HepG2 (cell line): ENCODE results near the gene VARS1. TPM values are rescaled to one million over a fixed set of nuclear protein-coding genes. Genes with fewer than 3 reads are reported as not detected.
A peak's percentile ranks its signal among the peaks of the same experiment; 100 is the strongest.

ENCODE experiments used
- BRCA1 ChIP-seq: sonication (generic); formaldehyde crosslinking; IDR thresholded peaks from 2 replicates; pipeline ENCODE4 v1.4.0; 2020; ENCODE audit warnings: missing genetic modification reagents
- CCAR2 ChIP-seq: fragments of 200-400 bp; formaldehyde crosslinking; optimal IDR thresholded peaks from 2 replicates; pipeline ENCODE3; 2018; ENCODE audit warnings: low read depth, mild to moderate bottlenecking, low read length, moderate library complexity
- DPF2 ChIP-seq: sonication (generic); formaldehyde crosslinking; IDR thresholded peaks from 2 replicates; pipeline ENCODE4 v1.4.0; 2020; ENCODE audit warnings: mild to moderate bottlenecking, low read depth, missing genetic modification reagents, borderline replicate concordance
- ETV5 ChIP-seq: IDR thresholded peaks from 2 replicates; pipeline ENCODE4 v1.6.1; 2018; ENCODE audit warnings: missing biosample characterization, missing genetic modification reagents, inconsistent platforms, borderline replicate concordance
- GABPA ChIP-seq, 2 experiments: IDR thresholded peaks; 2 replicates each; pipeline ENCODE4 v1.6.1; 2011 to 2016; ENCODE audit warnings: low read depth in 2 of 2, low read length in 1 of 2, missing biosample characterization in 1 of 2, missing genetic modification characterization in 1 of 2
- GATAD2A ChIP-seq: IDR thresholded peaks from 2 replicates; pipeline ENCODE4 v1.6.1; 2016
- RFX1 ChIP-seq: fragments of 450-650 bp; IDR thresholded peaks from 2 replicates; pipeline ENCODE4 v1.6.1; 2017
- SALL1 ChIP-seq: sonication (generic); formaldehyde crosslinking; IDR thresholded peaks from 2 replicates; pipeline ENCODE4 v1.8.0; 2022; ENCODE audit warnings: mild to moderate bottlenecking, missing genetic modification reagents
- SMARCC2 ChIP-seq: fragments of 450-650 bp; IDR thresholded peaks from 2 replicates; pipeline ENCODE4 v1.6.1; 2017; ENCODE audit warnings: antibody characterized with exemption, mild to moderate bottlenecking
- polyA plus RNA-seq, 8 experiments: library from polyadenylated mRNA; depleted of rRNA in 3 of 8; stranded (reverse) in 7 of 8; unstranded in 1 of 8; fragments of >200 nt; fragmentation: Illumina TruSeq in 4 of 8; extraction: Trizol in 4 of 8; gene quantifications; 2 replicates each; pipeline versions ENCODE4 v1.2.1 to v1.2.3, GENCODE V29; 2011 to 2016; ENCODE audit warnings: low read depth in 4 of 8, missing spikeins in 1 of 8, mixed read lengths in 1 of 8; ENCODE audit not compliant: insufficient read depth in 1 of 8
- total RNA-seq, 5 experiments: library from RNA; depleted of rRNA; stranded (reverse); fragments of >200 nt; fragmentation: Illumina TruSeq; extraction: Trizol; gene quantifications; 2 replicates each; pipeline ENCODE4 v1.2.3, GENCODE V29; 2016; ENCODE audit warnings: low read depth in 1 of 5
- TF ChIP-seq, protein P1 (sequence below): fragments of 450-650 bp; IDR thresholded peaks from 2 replicates; pipeline ENCODE4 v1.6.1; 2017
- TF ChIP-seq, protein P2 (sequence below): sonication (generic); formaldehyde crosslinking; IDR thresholded peaks from 2 replicates; pipeline ENCODE4 v1.8.1; 2023; ENCODE audit warnings: mild to moderate bottlenecking, missing genetic modification reagents
- TF ChIP-seq, protein P3 (sequence below): sonication (generic); formaldehyde crosslinking; IDR thresholded peaks from 2 replicates; pipeline ENCODE4 v1.8.1; 2023; ENCODE audit warnings: mild to moderate bottlenecking, inconsistent platforms, moderate library complexity, missing genetic modification reagents, borderline replicate concordance
- TF ChIP-seq, protein P4 (sequence below): sonication (generic); formaldehyde crosslinking; IDR thresholded peaks from 2 replicates; pipeline ENCODE4 v1.4.0; 2020; ENCODE audit warnings: missing genetic modification reagents
- TF ChIP-seq, protein P5 (sequence below): sonication (generic); formaldehyde crosslinking; IDR thresholded peaks from 2 replicates; pipeline ENCODE4 v1.4.0; 2020; ENCODE audit warnings: missing genetic modification reagents, mild to moderate bottlenecking, borderline replicate concordance
- TF ChIP-seq, protein P6 (sequence below): sonication (generic); formaldehyde crosslinking; IDR thresholded peaks from 2 replicates; pipeline ENCODE4 v1.5.1; 2020; ENCODE audit warnings: mild to moderate bottlenecking, missing genetic modification reagents, borderline replicate concordance

VARS1 gene
- total and polyA plus RNA-seq, 2 of the 13 experiments (the other 11 are each of a cell fraction or from before 2014, with no cell fraction given): 14.7 to 56.1 TPM

DNA sequence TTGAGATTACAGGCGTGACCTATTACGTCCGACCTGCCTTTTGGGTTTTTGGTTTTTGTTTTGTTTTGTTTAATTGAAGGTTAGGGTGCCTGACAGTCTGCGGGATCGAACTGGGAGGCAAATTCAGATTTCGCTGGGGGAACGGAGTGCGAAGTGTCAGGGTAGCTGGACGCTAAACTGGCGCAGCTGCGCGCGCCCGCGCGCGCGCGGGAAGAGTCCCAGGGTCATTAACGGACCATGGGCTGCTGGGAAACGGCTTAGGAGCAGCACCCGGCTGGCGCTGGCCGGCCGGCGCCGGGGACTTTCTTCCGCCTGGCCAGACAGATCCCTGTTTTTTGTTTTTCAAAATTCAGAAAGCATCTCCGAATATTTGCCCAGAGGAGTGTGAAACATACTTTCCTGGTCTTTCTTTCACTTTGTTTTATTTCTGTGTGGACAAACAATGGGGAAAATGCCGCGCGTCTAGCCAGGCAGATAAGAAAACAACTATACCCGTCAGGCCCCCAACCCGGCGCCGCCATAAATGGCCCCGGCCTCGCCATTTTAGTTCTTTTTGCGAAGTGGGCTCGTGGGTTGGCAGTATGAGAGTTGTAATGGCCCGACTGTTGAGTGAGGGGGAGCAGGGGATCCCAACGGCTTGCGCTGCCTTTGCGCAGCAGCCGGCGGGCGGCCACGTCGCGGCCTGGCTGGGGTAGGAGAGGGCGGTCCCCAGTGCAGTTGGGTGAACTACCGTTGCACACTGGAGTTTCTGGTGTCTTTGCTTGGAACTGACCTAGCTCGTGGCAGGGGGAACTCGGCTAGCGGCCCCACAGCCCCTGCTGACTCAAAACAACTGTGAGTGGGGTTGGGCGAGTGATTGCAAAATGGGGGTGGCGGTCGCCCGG is 39.1 kb upstream of the VARS1 start (continued):
- TF ChIP-seq DPF2 (CRISPR knock-in tag) (no peak), RFX1 (no peak), GATAD2A (CRISPR knock-in tag) (peak; percentile 38), ETV5 (CRISPR knock-in tag) (peak; percentile 27; the same call in 1 of the 2 replicates), SMARCC2 (no peak), BRCA1 (CRISPR knock-in tag) (peak; percentile 60), SALL1 (CRISPR knock-in tag) (peak; percentile 63; the same call in 1 of the 2 replicates), CCAR2 (no peak), GABPA (IDR thresholded peaks at IDR 0.05; ENCODE audit: low read depth, low read length) (no peak), GABPA (CRISPR knock-in tag; IDR thresholded peaks at IDR 0.05; ENCODE audit: low read depth) (no peak; the same call in 1 of the 2 replicates)
- TF ChIP-seq, protein P1, sequence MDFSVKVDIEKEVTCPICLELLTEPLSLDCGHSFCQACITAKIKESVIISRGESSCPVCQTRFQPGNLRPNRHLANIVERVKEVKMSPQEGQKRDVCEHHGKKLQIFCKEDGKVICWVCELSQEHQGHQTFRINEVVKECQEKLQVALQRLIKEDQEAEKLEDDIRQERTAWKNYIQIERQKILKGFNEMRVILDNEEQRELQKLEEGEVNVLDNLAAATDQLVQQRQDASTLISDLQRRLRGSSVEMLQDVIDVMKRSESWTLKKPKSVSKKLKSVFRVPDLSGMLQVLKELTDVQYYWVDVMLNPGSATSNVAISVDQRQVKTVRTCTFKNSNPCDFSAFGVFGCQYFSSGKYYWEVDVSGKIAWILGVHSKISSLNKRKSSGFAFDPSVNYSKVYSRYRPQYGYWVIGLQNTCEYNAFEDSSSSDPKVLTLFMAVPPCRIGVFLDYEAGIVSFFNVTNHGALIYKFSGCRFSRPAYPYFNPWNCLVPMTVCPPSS: no peak
- TF ChIP-seq, protein P2, sequence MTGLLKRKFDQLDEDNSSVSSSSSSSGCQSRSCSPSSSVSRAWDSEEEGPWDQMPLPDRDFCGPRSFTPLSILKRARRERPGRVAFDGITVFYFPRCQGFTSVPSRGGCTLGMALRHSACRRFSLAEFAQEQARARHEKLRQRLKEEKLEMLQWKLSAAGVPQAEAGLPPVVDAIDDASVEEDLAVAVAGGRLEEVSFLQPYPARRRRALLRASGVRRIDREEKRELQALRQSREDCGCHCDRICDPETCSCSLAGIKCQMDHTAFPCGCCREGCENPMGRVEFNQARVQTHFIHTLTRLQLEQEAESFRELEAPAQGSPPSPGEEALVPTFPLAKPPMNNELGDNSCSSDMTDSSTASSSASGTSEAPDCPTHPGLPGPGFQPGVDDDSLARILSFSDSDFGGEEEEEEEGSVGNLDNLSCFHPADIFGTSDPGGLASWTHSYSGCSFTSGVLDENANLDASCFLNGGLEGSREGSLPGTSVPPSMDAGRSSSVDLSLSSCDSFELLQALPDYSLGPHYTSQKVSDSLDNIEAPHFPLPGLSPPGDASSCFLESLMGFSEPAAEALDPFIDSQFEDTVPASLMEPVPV: peak; percentile 70
- TF ChIP-seq, protein P3, sequence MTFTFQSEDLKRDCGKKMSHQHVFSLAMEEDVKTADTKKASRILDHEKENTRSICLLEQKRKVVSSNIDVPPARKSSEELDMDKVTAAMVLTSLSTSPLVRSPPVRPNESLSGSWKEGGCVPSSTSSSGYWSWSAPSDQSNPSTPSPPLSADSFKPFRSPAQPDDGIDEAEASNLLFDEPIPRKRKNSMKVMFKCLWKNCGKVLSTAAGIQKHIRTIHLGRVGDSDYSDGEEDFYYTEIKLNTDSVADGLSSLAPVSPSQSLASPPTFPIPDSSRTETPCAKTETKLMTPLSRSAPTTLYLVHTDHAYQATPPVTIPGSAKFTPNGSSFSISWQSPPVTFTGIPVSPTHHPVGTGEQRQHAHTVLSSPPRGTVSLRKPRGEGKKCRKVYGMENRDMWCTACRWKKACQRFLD (CRISPR knock-in tag): peak; percentile 85; the same call in 1 of the 2 replicates
- TF ChIP-seq, protein P4, sequence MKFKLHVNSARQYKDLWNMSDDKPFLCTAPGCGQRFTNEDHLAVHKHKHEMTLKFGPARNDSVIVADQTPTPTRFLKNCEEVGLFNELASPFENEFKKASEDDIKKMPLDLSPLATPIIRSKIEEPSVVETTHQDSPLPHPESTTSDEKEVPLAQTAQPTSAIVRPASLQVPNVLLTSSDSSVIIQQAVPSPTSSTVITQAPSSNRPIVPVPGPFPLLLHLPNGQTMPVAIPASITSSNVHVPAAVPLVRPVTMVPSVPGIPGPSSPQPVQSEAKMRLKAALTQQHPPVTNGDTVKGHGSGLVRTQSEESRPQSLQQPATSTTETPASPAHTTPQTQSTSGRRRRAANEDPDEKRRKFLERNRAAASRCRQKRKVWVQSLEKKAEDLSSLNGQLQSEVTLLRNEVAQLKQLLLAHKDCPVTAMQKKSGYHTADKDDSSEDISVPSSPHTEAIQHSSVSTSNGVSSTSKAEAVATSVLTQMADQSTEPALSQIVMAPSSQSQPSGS: peak; percentile 70
- TF ChIP-seq, protein P5, sequence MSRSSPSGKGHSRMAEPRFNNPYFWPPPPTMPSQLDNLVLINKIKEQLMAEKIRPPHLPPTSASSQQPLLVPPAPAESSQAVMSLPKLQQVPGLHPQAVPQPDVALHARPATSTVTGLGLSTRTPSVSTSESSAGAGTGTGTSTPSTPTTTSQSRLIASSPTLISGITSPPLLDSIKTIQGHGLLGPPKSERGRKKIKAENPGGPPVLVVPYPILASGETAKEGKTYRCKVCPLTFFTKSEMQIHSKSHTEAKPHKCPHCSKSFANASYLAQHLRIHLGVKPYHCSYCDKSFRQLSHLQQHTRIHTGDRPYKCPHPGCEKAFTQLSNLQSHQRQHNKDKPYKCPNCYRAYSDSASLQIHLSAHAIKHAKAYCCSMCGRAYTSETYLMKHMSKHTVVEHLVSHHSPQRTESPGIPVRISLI (CRISPR knock-in tag): no peak
- TF ChIP-seq, protein P6, sequence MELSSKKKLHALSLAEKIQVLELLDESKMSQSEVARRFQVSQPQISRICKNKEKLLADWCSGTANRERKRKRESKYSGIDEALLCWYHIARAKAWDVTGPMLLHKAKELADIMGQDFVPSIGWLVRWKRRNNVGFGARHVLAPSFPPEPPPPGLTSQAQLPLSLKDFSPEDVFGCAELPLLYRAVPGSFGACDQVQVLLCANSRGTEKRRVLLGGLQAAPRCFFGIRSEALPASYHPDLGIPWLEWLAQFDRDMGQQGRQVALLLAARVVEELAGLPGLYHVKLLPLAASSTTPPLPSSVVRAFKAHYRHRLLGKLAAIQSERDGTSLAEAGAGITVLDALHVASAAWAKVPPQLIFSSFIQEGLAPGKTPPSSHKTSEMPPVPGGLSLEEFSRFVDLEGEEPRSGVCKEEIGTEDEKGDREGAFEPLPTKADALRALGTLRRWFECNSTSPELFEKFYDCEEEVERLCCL: peak; percentile 73
